GM23338 (cell line): ENCODE measurements around the gene IL18BP. TPM values are rescaled to one million over a fixed set of nuclear protein-coding genes. Genes with fewer than 3 reads are reported as not detected.

Source experiments
- ATAC-seq: fragments of 200-7000 bp; cut with Tn5 transposase; 3 replicates; pipeline ENCODE4 v1.9.1; 2020
- DNase-seq: peaks from one replicate; pipeline ENCODE4 v3.0.0-alpha.2; 2015; ENCODE audit warnings: low spot score
- H2AFZ ChIP-seq: fragments of 200-600 bp; sonication (generic); 2 replicates; pipeline ENCODE4 v1.8.0; 2016; ENCODE audit warnings: antibody characterized with exemption, mild to moderate bottlenecking, moderate library complexity
- H3F3A ChIP-seq: fragments of 200-600 bp; sonication (generic); replicated peaks from 2 replicates; pipeline ENCODE4 v1.8.0; 2017; ENCODE audit warnings: antibody characterized with exemption, mixed run types, low read depth
- H3K27ac ChIP-seq: fragments of 200-600 bp; sonication (generic); 2 replicates; pipeline ENCODE4 v1.6.1; 2016; ENCODE audit warnings: low read depth
- H3K27me3 ChIP-seq: fragments of 200-600 bp; sonication (generic); 2 replicates; pipeline ENCODE4 v1.8.0; 2016; ENCODE audit warnings: mild to moderate bottlenecking, mixed run types, moderate library complexity; ENCODE audit not compliant: insufficient read depth
- H3K36me3 ChIP-seq: fragments of 200-600 bp; sonication (generic); 2 replicates; pipeline ENCODE4 v1.8.0; 2016; ENCODE audit warnings: mild to moderate bottlenecking; ENCODE audit not compliant: insufficient read depth
- H3K4me1 ChIP-seq: fragments of 200-600 bp; sonication (generic); 2 replicates; pipeline ENCODE4 v1.8.0; 2016; ENCODE audit warnings: mild to moderate bottlenecking, moderate library complexity; ENCODE audit not compliant: insufficient read depth
- H3K4me2 ChIP-seq: fragments of 200-600 bp; sonication (generic); 2 replicates; pipeline ENCODE4 v1.7.1; 2017; ENCODE audit warnings: mixed run types
- H3K4me3 ChIP-seq: fragments of 200-600 bp; sonication (generic); 2 replicates; pipeline ENCODE4 v1.6.1; 2016; ENCODE audit warnings: mixed run types
- H3K79me2 ChIP-seq: fragments of 200-600 bp; sonication (generic); replicated peaks from 2 replicates; pipeline ENCODE4 v1.8.0; 2017; ENCODE audit warnings: mild to moderate bottlenecking; ENCODE audit not compliant: insufficient read depth
- H3K9me2 ChIP-seq: fragments of 200-600 bp; sonication (generic); 2 replicates; pipeline ENCODE4 v1.8.0; 2017; ENCODE audit not compliant: insufficient read depth
- H4K20me1 ChIP-seq: fragments of 200-600 bp; sonication (generic); replicated peaks from 2 replicates; pipeline ENCODE4 v1.8.0; 2017; ENCODE audit warnings: mild to moderate bottlenecking; ENCODE audit not compliant: insufficient read depth
- H3K27ac Mint-ChIP-seq: 2 replicates; pipeline ENCODE4 v1.8.0; 2020; ENCODE audit warnings: inconsistent platforms, mild to moderate bottlenecking, moderate library complexity, mixed read lengths
- H3K27me3 Mint-ChIP-seq: 3 replicates; pipeline ENCODE4 v1.8.0; 2022; ENCODE audit warnings: low read depth, mild to moderate bottlenecking, moderate library complexity, mixed read lengths, inconsistent platforms; ENCODE audit not compliant: insufficient read depth, poor library complexity
- H3K36me3 Mint-ChIP-seq: 3 replicates; pipeline ENCODE4 v1.8.0; 2021; ENCODE audit warnings: low read depth, mild to moderate bottlenecking, inconsistent platforms, moderate library complexity, mixed read lengths
- H3K4me1 Mint-ChIP-seq: 3 replicates; pipeline ENCODE4 v1.8.0; 2020; ENCODE audit warnings: mild to moderate bottlenecking, inconsistent platforms, mixed read lengths
- H3K4me3 Mint-ChIP-seq: 3 replicates; pipeline ENCODE4 v1.8.0; 2021; ENCODE audit warnings: moderate library complexity, mild to moderate bottlenecking, inconsistent platforms, mixed read lengths
- H3K9me3 Mint-ChIP-seq: 3 replicates; pipeline ENCODE4 v1.8.0; 2020; ENCODE audit warnings: moderate library complexity, mild to moderate bottlenecking, inconsistent platforms, mixed read lengths
- CREB1 ChIP-seq: fragments of 250-450 bp; sonication (Bioruptor Pico); IDR thresholded peaks from 2 replicates; pipeline ENCODE4 v1.5.0; 2020; ENCODE audit warnings: low read depth, mild to moderate bottlenecking, moderate library complexity
- EZH2 ChIP-seq: fragments of 200-600 bp; sonication (generic); IDR thresholded peaks from one replicate; pipeline ENCODE4 v1.8.0; 2017; ENCODE audit warnings: antibody characterized with exemption, mild to moderate bottlenecking, low read depth; ENCODE audit not compliant: unreplicated experiment
- EZH2phosphoT487 ChIP-seq: fragments of 200-600 bp; sonication (generic); IDR thresholded peaks from one replicate; pipeline ENCODE4 v1.8.1; 2018; ENCODE audit warnings: antibody characterized with exemption; ENCODE audit not compliant: unreplicated experiment
- JUNB ChIP-seq: IDR thresholded peaks from one replicate; pipeline ENCODE4 v1.6.1; 2016; ENCODE audit warnings: antibody characterized with exemption; ENCODE audit not compliant: unreplicated experiment
- NANOG ChIP-seq: IDR thresholded peaks from 2 replicates; pipeline ENCODE4 v1.6.1; 2016; ENCODE audit warnings: antibody characterized with exemption, borderline replicate concordance
- POLR2AphosphoS5 ChIP-seq: IDR thresholded peaks from 2 replicates; pipeline ENCODE4 v1.6.1; 2016; ENCODE audit warnings: antibody characterized with exemption, low read depth
- STAT1 ChIP-seq: IDR thresholded peaks from one replicate; pipeline ENCODE4 v1.6.1; 2016; ENCODE audit warnings: antibody characterized with exemption; ENCODE audit not compliant: unreplicated experiment
- ZNF114 ChIP-seq: fragments of 250-450 bp; sonication (Bioruptor Pico); IDR thresholded peaks from 2 replicates; pipeline ENCODE4 v1.5.0; 2020; ENCODE audit warnings: mild to moderate bottlenecking, moderate library complexity
- ZNF331 ChIP-seq: fragments of 250-450 bp; sonication (Bioruptor Pico); IDR thresholded peaks from 2 replicates; pipeline ENCODE4 v1.5.0; 2020; ENCODE audit warnings: low read depth, mild to moderate bottlenecking, moderate library complexity
- polyA plus RNA-seq: library from polyadenylated mRNA; unstranded; fragments of >200 nt; fragmentation: Nextera tagmentation; extraction: Ambion mirVana; gene quantifications from 2 replicates; pipeline ENCODE4 v1.2.1, GENCODE V29; 2016
- total RNA-seq: library from RNA; depleted of rRNA; stranded (reverse); fragments of >200 nt; shearing (Covaris generic); gene quantifications from 2 replicates; pipeline ENCODE4 v1.2.3, GENCODE V29; 2014
- TF ChIP-seq, protein P1 (sequence below): IDR thresholded peaks from 2 replicates; pipeline ENCODE4 v1.6.1; 2016; ENCODE audit warnings: antibody characterized with exemption
- TF ChIP-seq, protein P2 (sequence below), 2 experiments: fragments of 200-600 bp in 1 of 2; sonication (generic) in 1 of 2; conservative IDR thresholded peaks; 2 replicates each; pipeline versions ENCODE4 v1.5.1 to v1.6.1; 2016 to 2017; ENCODE audit warnings: antibody characterized with exemption in 2 of 2, low read depth in 2 of 2, mild to moderate bottlenecking in 2 of 2, moderate library complexity in 1 of 2
- TF ChIP-seq, protein P3 (sequence below): IDR thresholded peaks from one replicate; pipeline ENCODE4 v1.6.1; 2018; ENCODE audit warnings: antibody characterized with exemption; ENCODE audit not compliant: unreplicated experiment
- TF ChIP-seq, protein P4 (sequence below): fragments of 250-450 bp; sonication (Bioruptor Pico); IDR thresholded peaks from 2 replicates; pipeline ENCODE4 v1.5.0; 2020; ENCODE audit warnings: mild to moderate bottlenecking, moderate library complexity

Gene IL18BP
- total and polyA plus RNA-seq, 2 experiments from 2014 or later = 3.8 to 11.2 TPM

DNA sequence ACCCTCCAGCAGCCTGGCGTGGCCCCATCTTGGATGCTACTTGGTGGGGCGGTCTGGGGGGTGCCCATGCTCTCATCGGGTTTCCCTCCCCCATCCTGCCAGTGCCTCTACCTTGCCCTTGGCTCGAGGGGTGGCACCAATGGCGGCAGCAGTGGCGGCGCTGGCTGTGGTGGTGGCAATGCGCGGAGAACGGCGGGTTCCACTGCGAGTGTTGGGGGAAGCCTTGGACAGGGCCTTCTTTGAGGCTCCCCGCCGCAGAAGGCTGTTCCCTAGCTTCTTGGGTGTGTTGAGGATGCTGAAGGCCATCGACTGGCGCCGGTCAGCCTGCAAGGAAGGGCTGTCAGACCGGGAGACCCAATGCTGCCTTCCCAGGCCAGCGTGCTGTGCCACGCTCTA, 5.1 kb downstream of the IL18BP start:
- no peak overlapping the region for H3K27ac Mint-ChIP-seq
- Histone ChIP-seq H3K4me3 (no peak overlapping the region), H3K4me1 (no peaks in the 10 kb centered on the region), H3K4me2 (no peak overlapping the region), H3K79me2 (no peaks in the 10 kb centered on the region), H3K36me3 (peaks cover 9% of the 10 kb centered on the region; the same call in 1 of the 2 replicates), H3K27me3 (no peaks in the 10 kb centered on the region), H3K9me2 (no peaks in the 10 kb centered on the region), H3F3A (peaks cover 3% of the 10 kb centered on the region), H3K27ac (no peak overlapping the region), H4K20me1 (peaks cover 20% of the 10 kb centered on the region), H2AFZ (no peak overlapping the region)
- no peak overlapping the region for H3K4me3 Mint-ChIP-seq
- TF ChIP-seq, protein P1, sequence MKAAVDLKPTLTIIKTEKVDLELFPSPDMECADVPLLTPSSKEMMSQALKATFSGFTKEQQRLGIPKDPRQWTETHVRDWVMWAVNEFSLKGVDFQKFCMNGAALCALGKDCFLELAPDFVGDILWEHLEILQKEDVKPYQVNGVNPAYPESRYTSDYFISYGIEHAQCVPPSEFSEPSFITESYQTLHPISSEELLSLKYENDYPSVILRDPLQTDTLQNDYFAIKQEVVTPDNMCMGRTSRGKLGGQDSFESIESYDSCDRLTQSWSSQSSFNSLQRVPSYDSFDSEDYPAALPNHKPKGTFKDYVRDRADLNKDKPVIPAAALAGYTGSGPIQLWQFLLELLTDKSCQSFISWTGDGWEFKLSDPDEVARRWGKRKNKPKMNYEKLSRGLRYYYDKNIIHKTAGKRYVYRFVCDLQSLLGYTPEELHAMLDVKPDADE = no peak
- no peak for TF ChIP-seq EZH2
- TF ChIP-seq, protein P2, sequence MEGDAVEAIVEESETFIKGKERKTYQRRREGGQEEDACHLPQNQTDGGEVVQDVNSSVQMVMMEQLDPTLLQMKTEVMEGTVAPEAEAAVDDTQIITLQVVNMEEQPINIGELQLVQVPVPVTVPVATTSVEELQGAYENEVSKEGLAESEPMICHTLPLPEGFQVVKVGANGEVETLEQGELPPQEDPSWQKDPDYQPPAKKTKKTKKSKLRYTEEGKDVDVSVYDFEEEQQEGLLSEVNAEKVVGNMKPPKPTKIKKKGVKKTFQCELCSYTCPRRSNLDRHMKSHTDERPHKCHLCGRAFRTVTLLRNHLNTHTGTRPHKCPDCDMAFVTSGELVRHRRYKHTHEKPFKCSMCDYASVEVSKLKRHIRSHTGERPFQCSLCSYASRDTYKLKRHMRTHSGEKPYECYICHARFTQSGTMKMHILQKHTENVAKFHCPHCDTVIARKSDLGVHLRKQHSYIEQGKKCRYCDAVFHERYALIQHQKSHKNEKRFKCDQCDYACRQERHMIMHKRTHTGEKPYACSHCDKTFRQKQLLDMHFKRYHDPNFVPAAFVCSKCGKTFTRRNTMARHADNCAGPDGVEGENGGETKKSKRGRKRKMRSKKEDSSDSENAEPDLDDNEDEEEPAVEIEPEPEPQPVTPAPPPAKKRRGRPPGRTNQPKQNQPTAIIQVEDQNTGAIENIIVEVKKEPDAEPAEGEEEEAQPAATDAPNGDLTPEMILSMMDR (conservative IDR thresholded peaks at IDR 0.05; ENCODE audit: low read depth in 2 of 2) = no peak
- no peak for TF ChIP-seq EZH2phosphoT487
- no peak for TF ChIP-seq STAT1
- TF ChIP-seq NANOG = no peak
- TF ChIP-seq CREB1 (CRISPR knock-in tag) = no peak
- TF ChIP-seq ZNF114 = no peak
- TF ChIP-seq, protein P3, sequence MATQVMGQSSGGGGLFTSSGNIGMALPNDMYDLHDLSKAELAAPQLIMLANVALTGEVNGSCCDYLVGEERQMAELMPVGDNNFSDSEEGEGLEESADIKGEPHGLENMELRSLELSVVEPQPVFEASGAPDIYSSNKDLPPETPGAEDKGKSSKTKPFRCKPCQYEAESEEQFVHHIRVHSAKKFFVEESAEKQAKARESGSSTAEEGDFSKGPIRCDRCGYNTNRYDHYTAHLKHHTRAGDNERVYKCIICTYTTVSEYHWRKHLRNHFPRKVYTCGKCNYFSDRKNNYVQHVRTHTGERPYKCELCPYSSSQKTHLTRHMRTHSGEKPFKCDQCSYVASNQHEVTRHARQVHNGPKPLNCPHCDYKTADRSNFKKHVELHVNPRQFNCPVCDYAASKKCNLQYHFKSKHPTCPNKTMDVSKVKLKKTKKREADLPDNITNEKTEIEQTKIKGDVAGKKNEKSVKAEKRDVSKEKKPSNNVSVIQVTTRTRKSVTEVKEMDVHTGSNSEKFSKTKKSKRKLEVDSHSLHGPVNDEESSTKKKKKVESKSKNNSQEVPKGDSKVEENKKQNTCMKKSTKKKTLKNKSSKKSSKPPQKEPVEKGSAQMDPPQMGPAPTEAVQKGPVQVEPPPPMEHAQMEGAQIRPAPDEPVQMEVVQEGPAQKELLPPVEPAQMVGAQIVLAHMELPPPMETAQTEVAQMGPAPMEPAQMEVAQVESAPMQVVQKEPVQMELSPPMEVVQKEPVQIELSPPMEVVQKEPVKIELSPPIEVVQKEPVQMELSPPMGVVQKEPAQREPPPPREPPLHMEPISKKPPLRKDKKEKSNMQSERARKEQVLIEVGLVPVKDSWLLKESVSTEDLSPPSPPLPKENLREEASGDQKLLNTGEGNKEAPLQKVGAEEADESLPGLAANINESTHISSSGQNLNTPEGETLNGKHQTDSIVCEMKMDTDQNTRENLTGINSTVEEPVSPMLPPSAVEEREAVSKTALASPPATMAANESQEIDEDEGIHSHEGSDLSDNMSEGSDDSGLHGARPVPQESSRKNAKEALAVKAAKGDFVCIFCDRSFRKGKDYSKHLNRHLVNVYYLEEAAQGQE = no peak
- TF ChIP-seq ZNF331 (CRISPR knock-in tag) = no peak
- no peak for TF ChIP-seq JUNB
- TF ChIP-seq POLR2AphosphoS5 = no peak; the same call in 1 of the 2 replicates
- TF ChIP-seq, protein P4, sequence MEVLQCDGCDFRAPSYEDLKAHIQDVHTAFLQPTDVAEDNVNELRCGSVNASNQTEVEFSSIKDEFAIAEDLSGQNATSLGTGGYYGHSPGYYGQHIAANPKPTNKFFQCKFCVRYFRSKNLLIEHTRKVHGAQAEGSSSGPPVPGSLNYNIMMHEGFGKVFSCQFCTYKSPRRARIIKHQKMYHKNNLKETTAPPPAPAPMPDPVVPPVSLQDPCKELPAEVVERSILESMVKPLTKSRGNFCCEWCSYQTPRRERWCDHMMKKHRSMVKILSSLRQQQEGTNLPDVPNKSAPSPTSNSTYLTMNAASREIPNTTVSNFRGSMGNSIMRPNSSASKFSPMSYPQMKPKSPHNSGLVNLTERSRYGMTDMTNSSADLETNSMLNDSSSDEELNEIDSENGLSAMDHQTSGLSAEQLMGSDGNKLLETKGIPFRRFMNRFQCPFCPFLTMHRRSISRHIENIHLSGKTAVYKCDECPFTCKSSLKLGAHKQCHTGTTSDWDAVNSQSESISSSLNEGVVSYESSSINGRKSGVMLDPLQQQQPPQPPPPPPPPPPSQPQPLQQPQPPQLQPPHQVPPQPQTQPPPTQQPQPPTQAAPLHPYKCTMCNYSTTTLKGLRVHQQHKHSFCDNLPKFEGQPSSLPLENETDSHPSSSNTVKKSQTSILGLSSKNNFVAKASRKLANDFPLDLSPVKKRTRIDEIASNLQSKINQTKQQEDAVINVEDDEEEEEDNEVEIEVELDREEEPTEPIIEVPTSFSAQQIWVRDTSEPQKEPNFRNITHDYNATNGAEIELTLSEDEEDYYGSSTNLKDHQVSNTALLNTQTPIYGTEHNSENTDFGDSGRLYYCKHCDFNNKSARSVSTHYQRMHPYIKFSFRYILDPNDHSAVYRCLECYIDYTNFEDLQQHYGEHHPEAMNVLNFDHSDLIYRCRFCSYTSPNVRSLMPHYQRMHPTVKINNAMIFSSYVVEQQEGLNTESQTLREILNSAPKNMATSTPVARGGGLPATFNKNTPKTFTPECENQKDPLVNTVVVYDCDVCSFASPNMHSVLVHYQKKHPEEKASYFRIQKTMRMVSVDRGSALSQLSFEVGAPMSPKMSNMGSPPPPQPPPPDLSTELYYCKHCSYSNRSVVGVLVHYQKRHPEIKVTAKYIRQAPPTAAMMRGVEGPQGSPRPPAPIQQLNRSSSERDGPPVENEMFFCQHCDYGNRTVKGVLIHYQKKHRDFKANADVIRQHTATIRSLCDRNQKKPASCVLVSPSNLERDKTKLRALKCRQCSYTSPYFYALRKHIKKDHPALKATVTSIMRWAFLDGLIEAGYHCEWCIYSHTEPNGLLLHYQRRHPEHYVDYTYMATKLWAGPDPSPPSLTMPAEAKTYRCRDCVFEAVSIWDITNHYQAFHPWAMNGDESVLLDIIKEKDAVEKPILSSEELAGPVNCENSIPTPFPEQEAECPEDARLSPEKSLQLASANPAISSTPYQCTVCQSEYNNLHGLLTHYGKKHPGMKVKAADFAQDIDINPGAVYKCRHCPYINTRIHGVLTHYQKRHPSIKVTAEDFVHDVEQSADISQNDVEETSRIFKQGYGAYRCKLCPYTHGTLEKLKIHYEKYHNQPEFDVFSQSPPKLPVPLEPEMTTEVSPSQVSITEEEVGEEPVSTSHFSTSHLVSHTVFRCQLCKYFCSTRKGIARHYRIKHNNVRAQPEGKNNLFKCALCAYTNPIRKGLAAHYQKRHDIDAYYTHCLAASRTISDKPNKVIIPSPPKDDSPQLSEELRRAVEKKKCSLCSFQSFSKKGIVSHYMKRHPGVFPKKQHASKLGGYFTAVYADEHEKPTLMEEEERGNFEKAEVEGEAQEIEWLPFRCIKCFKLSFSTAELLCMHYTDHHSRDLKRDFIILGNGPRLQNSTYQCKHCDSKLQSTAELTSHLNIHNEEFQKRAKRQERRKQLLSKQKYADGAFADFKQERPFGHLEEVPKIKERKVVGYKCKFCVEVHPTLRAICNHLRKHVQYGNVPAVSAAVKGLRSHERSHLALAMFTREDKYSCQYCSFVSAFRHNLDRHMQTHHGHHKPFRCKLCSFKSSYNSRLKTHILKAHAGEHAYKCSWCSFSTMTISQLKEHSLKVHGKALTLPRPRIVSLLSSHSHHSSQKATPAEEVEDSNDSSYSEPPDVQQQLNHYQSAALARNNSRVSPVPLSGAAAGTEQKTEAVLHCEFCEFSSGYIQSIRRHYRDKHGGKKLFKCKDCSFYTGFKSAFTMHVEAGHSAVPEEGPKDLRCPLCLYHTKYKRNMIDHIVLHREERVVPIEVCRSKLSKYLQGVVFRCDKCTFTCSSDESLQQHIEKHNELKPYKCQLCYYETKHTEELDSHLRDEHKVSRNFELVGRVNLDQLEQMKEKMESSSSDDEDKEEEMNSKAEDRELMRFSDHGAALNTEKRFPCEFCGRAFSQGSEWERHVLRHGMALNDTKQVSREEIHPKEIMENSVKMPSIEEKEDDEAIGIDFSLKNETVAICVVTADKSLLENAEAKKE (CRISPR knock-in tag) = no peak
- peaks cover 37% of the 10 kb centered on the region for H3K27me3 Mint-ChIP-seq
- H3K4me1 Mint-ChIP-seq = no peaks in the 10 kb centered on the region; the same call in 2 of the 3 replicates
- peaks cover 76% of the 10 kb centered on the region for H3K36me3 Mint-ChIP-seq
- peaks cover 2% of the 10 kb centered on the region; the same call in 1 of the 3 replicates for H3K9me3 Mint-ChIP-seq
- DNase-seq (no peak), ATAC-seq (no peak)
